Natural killer cell (primary cell): ENCODE results near the gene PRRT1B. TPM values are rescaled to one million over a fixed set of nuclear protein-coding genes. Genes with fewer than 3 reads are reported as not detected.

ENCODE experiments used
- ATAC-seq, 3 donors: fragments of 150-1000 bp in 2 of 3; fragments of 200-7000 bp in 1 of 3; cut with Tn5 transposase; 1 replicate in 1 of 3; 2 replicates in 2 of 3; pipeline ENCODE4 v1.10.0; 2021; ENCODE audit warnings: mild to moderate bottlenecking in 2 of 3, moderate library complexity in 2 of 3
- DNase-seq, 2 donors: peaks; one replicate each; pipeline versions ENCODE4 v3.0.0 to v3.0.0-alpha.2; 2013 to 2021; ENCODE audit warnings: mixed read lengths in 1 of 2
- H3K27ac ChIP-seq: one replicate; pipeline ENCODE4 v1.5.1; 2013; ENCODE audit warnings: mild to moderate bottlenecking, low read length
- H3K27me3 ChIP-seq: one replicate; pipeline ENCODE4 v1.6.1; 2013; ENCODE audit warnings: low read length; ENCODE audit not compliant: control insufficient read depth, insufficient read depth
- H3K36me3 ChIP-seq: one replicate; pipeline ENCODE4 v1.6.1; 2013; ENCODE audit warnings: low read length; ENCODE audit not compliant: control insufficient read depth, insufficient read depth
- H3K4me1 ChIP-seq: one replicate; pipeline ENCODE4 v1.6.1; 2013; ENCODE audit warnings: low read length; ENCODE audit not compliant: control insufficient read depth, insufficient read depth
- H3K4me3 ChIP-seq: one replicate; pipeline ENCODE4 v1.5.1; 2013; ENCODE audit warnings: low read length
- H3K9me3 ChIP-seq: one replicate; pipeline ENCODE4 v1.6.1; 2013; ENCODE audit warnings: low read length; ENCODE audit not compliant: control insufficient read depth, insufficient read depth
- H3K27ac Mint-ChIP-seq, 2 donors: one replicate each; pipeline ENCODE4 v1.8.0; 2022; ENCODE audit warnings: mild to moderate bottlenecking in 2 of 2, mixed read lengths in 2 of 2, moderate library complexity in 1 of 2
- H3K27me3 Mint-ChIP-seq, 2 donors: one replicate each; pipeline ENCODE4 v1.8.0; 2022; ENCODE audit warnings: low read depth in 2 of 2, mixed read lengths in 2 of 2
- H3K36me3 Mint-ChIP-seq: one replicate; pipeline ENCODE4 v1.8.0; 2022; ENCODE audit warnings: mixed read lengths
- H3K4me1 Mint-ChIP-seq, 2 donors: one replicate each; pipeline ENCODE4 v1.8.0; 2022; ENCODE audit warnings: mixed read lengths in 2 of 2
- H3K4me3 Mint-ChIP-seq: one replicate; pipeline ENCODE4 v1.8.0; 2022; ENCODE audit warnings: mild to moderate bottlenecking, moderate library complexity, mixed read lengths
- H3K9me3 Mint-ChIP-seq, 2 donors: one replicate each; pipeline ENCODE4 v1.8.0; 2022; ENCODE audit warnings: mixed read lengths in 2 of 2
- CTCF ChIP-seq: fragments of 200-600 bp; IDR thresholded peaks from one replicate; pipeline ENCODE4 v1.8.0; 2022; ENCODE audit warnings: antibody characterized with exemption
- WGBS: methylation state at CpG from one replicate; pipeline ENCODE4 v1.1.7; 2013; ENCODE audit warnings: missing lambda C conversion rate; ENCODE audit not compliant: insufficient coverage; 5-methylcytosine and 5-hydroxymethylcytosine counted together
- intact Hi-C: fragments of 100-400 bp; cut with micrococcal nuclease; formaldehyde crosslinking; loops from one replicate; pipeline ENCODE4 v1.14.2; 2022
- total RNA-seq, 4 donors: library from RNA; stranded (reverse); fragments of 120-200 nt in 1 of 4; gene quantifications; one replicate each; pipeline versions ENCODE4 v1.2.3 to v1.2.4, GENCODE V29; 2013 to 2022

PRRT1B gene
- total RNA-seq, 3 donors from 2014 or later (not counting 1 experiment from before 2014, with no cell fraction given), result not detected

DNA sequence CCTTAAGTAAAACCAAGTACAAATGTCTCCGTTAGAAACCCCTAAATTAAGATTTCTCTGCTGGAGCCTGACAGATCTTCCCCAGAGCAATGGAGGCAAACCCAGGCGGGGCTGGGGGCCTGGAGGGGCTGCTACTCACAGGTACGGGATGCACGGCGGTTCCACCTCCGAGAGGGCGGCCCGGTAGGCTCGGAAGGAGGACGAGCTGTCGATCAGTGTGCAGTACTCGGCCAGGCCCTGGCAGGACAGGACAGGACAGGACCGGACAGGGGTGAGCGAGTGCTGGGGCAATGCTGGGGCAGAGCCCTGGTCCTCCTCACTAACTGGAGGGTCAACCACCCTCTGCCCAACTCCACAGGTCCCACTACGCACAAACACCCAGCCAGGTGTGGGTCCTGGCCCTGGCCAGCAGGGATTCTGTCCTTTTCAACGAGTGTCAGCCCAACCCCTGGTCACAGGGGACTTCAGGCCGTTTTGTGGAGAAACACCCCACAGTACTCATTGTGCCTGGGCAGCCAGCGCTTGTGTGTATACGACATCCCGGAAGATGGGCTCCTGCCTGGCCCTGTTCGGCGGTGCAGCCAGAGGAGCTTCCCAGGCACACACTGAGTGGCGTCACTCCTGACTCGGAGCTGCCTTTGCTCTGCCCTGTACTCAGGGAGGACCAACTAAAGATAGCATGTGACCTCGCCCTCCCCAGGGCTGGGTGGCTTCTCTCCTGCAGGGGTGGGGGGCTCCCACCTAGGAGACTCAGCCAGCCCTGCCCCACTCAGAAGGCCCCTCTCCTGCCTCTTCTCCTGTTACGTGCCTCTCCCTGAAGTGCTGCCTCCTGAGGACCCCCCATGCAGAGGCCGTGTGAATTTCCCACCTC lies 37.4 kb downstream of the PRRT1B start:
- H3K36me3 ChIP-seq, result peaks cover 61% of the 10 kb centered on the region
- Mint-ChIP-seq H3K27me3 (no peaks in the 10 kb centered on the region), H3K4me1 (peaks cover 47 to 71% of the 10 kb centered on the region in 2 donors), H3K4me3 (peak overlapping the region; percentile 28), H3K27ac (peak overlapping the region; percentile 76 to 82), H3K36me3 (no peaks in the 10 kb centered on the region), H3K9me3 (no peaks in the 10 kb centered on the region)
- H3K4me1 ChIP-seq, result peaks cover 61% of the 10 kb centered on the region
- no peak overlapping the region for H3K4me3 ChIP-seq
- ATAC-seq (no peak), DNase-seq (peak in 1 of 2 donors; percentile 3)
- intact Hi-C loops, result no loop called here
- WGBS, result 96% methylated on average over 27 of the region's 27 CpGs
- H3K9me3 ChIP-seq, result no peaks in the 10 kb centered on the region
- H3K27me3 ChIP-seq, result no peaks in the 10 kb centered on the region
- TF ChIP-seq CTCF, result no peak
- no peak overlapping the region for H3K27ac ChIP-seq

DNA sequence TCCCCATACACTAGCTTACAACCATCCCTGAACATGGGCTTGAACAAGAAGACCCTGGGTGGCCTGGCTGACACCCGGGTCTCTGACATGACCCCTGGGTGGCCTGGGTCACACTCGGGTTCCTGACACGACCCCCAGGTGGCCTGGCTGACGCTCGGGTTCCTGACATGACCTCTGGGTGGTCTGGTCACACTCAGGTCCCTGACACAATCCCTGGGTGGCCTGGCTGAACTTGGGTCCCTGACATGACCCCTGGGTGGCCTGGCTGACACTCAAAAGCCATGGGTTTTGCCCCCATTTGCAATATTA lies 38.0 kb downstream of the PRRT1B start:
- no peak for ATAC-seq

DNA sequence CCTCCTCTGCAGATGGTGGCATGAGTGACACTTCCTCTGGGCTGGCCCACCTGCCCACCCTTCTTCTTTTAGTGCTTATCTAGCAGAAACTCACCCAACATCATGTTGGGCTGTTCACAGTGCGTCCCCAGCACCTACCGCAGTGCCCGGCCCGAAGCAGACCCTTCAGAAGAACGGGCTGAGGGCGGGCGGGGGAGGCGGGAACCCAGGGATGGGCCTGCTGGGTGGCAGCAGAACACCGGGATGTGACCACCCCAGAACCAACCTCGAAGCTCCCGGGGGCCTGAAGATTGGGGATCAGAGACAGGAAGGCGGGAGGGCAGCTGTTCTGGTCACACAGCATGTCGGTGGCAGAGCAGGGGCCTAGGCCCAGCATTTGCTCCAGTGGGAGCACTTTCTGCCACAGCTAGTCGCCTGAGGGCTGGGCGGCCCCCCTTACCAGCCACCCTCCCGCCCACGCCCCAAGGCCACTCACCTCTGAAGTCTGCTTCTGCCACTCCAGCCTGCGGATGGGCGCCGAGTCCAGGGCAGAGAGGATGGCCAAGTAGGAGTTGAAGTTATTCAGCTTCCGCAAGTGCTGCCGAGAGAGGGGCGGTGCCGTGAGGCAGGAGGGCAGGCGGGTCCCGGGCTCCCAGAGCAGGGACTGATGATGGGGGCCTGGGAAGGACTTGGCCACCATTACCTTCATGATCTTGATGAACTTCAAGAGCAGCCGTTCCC lies 38.7 kb downstream of the PRRT1B start:
- no peaks in the 10 kb centered on the region for H3K36me3 Mint-ChIP-seq
- ATAC-seq, result no peak
- 90% methylated on average over 27 of the region's 27 CpGs for WGBS

More for the DNA sequence above, 38.0 kb downstream of the PRRT1B start:
- H3K27ac ChIP-seq, result peak overlapping the region; percentile 58
- no peaks in the 10 kb centered on the region for H3K9me3 ChIP-seq
- H3K9me3 Mint-ChIP-seq, result no peaks in the 10 kb centered on the region
- H3K27ac Mint-ChIP-seq, result peak overlapping the region; percentile 76 to 82
- no peak for TF ChIP-seq CTCF
- peaks cover 63% of the 10 kb centered on the region for H3K36me3 ChIP-seq
- H3K27me3 ChIP-seq, result no peaks in the 10 kb centered on the region
- intact Hi-C loops, result no loop called here
- DNase-seq, result peak in 1 of 2 donors; percentile 3
- H3K4me1 Mint-ChIP-seq, result peaks cover 47 to 70% of the 10 kb centered on the region in 2 donors
- no peak overlapping the region for H3K4me3 ChIP-seq
- peaks cover 55% of the 10 kb centered on the region for H3K4me1 ChIP-seq
- no peak overlapping the region for H3K4me3 Mint-ChIP-seq
- WGBS, result 96% methylated on average over 5 of the region's 5 CpGs
- no peaks in the 10 kb centered on the region for H3K27me3 Mint-ChIP-seq
- H3K36me3 Mint-ChIP-seq, result no peaks in the 10 kb centered on the region

More for the DNA sequence above, 38.7 kb downstream of the PRRT1B start:
- Histone ChIP-seq H3K4me3 (no peak overlapping the region), H3K36me3 (peaks cover 67% of the 10 kb centered on the region), H3K27ac (peak overlapping the region; percentile 58), H3K27me3 (no peaks in the 10 kb centered on the region), H3K9me3 (no peaks in the 10 kb centered on the region), H3K4me1 (peaks cover 48% of the 10 kb centered on the region)
- H3K27ac Mint-ChIP-seq, result peak overlapping the region; percentile 90
- no peaks in the 10 kb centered on the region for H3K9me3 Mint-ChIP-seq
- TF ChIP-seq CTCF, result no peak
- no peaks in the 10 kb centered on the region for H3K27me3 Mint-ChIP-seq
- peak overlapping the region; percentile 82 for H3K4me3 Mint-ChIP-seq
- H3K4me1 Mint-ChIP-seq, result peaks cover 43 to 62% of the 10 kb centered on the region in 2 donors
- peak in 1 of 2 donors; percentile 2 for DNase-seq
- intact Hi-C loops, result no loop called here
